Head of caudate nucleus (tissue), 42 donors: ENCODE results near the gene UBL5.
"Not testable (repeated sequence)": the region's sequence is repeated elsewhere in the genome, so short reads cannot be mapped to it uniquely, and the experiment has no call there.

Source experiments
- DNase-seq, 42 donors: peaks; one replicate each; pipeline versions ENCODE4 v3.0.0 to v3.0.0-alpha.2; 2020 to 2021; ENCODE audit warnings: mixed read lengths in 7 of 42
- intact Hi-C: fragments of 100-400 bp; cut with DNase I; formaldehyde crosslinking; loops from one replicate; pipeline ENCODE4 v1.15.0; 2022

UBL5 gene

GRCh38 chr19:9806803-9807202, 20.9 kb upstream of the UBL5 start:
- intact Hi-C loops = no loop called here
- DNase-seq = no peak

GRCh38 chr19:9808855-9809824, 18.6 kb upstream of the UBL5 start:
- intact Hi-C loops = no loop called here
- no peak for DNase-seq

- no peak for DNase-seq
- intact Hi-C loops = no loop called here
Measured at GRCh38 chr19:9811139-9811538, 16.6 kb upstream of the UBL5 start.

DNA sequence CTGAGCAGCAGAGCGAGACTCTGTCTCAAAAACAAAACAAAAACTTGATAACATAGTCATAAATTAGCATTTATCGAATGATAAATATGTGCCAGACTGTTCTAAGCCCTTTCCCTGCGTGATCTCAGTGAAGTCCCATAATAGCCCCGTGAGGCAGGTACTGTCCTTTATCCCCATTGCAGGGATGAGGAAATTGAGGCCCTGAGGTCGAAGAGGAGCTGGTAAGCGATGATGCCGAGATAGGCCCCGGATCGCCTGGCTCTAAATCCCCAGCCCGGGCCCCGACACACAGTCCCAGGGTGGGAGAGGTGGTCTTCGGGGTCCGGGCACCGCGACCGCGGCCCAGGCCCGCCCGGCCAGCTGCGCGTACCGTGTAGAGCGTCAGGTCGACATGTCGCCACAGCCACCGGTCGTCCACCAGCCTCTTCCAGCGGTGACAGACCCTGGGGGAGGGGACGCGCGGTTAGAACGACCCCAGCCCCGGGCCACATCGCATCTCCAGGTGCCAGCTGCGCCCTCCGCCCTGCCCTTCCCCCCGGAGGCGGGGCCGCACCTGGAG, 9.5 kb upstream of the UBL5 start:
- intact Hi-C loops = loop anchor here (2.0 kb wide), 1 partner anchor 23 kb away; no protein-coding TSS in a partner anchor
- peak in 3 of 42 donors; percentile 3 to 47 (median 21) for DNase-seq

DNA sequence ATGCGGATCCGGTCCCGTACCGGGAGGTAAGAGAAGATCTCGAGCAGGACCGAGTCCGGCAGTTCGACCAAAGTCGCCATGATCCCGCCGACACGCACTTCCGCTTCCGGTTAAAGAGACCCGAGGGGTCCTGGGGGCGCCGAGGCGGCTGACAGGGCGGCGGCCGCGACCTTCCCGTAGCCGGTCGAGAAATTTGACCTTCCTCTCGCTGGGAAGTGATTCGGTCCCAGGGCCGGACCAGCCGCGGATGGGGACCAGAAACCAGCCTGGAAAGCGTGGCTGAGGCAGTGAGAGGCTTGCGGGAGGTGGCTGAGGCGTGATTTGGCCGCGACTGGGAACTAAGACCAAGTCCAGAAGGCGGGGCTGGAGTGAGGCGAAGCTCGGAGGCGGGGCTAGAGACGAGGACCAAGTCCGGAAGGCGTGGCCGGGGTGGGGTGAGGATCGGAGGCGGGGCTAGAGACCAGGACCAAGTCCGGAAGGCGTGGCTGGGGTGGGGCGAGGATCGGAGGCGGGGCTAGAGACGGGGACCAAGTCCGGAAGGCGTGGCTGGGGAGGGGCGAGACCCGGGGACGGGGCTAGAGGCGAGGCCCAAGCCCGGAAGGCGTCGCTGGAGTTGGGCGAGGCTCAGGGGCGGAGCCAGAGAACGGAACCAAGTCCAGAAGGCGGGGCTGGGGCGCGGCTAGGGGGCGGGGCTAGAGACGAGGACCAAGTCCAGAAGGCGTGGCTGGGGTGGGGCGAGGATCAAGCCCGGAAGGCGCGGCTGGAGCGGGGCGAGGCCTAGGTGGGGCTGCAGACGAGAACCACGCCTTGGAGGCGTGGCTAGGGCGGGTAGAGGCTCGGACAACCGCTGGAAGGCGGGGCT, 8.8 kb upstream of the UBL5 start, which contains the start of gene FBXL12:
TSS of gene FBXL12 (minus strand) at position 346 of the 862 bp plus-strand sequence. CDS start at position 80, 266 bp downstream.
- intact Hi-C loops = loop anchor here (2.0 kb wide), 1 partner anchor 24 kb away; no protein-coding TSS in a partner anchor
- DNase-seq = peak; percentile 98 to 100 (median 100)

- intact Hi-C loops = loop anchor here (2.0 kb wide), 1 partner anchor 25 kb away; no protein-coding TSS in a partner anchor
- DNase-seq = no peak
Measured at GRCh38 chr19:9819596-9819909, 8.2 kb upstream of the UBL5 start.

GRCh38 chr19:9820034-9820433, 7.7 kb upstream of the UBL5 start:
- DNase-seq, intact Hi-C loops: not testable (repeated sequence)

DNA sequence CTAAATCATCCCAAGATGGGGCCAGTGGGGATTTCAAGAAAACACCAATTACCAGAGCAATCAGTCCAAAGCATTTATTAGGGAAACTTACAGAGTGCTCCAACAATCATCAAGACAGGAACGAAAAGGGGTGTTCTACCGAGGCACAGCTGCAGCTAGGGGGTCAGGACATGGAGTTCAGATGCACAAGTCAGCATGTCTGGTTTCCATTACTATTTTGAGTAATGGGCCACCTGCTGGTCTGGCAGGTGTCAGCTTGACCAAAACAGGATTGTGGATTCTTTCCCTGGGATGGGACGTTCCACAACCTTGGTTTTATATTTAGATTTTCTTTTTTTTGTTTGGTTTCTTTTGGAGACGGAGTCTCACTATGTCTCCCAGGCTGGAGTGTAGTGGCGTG, 3.9 kb upstream of the UBL5 start:
- no peak for DNase-seq
- intact Hi-C loops = no loop called here

DNA sequence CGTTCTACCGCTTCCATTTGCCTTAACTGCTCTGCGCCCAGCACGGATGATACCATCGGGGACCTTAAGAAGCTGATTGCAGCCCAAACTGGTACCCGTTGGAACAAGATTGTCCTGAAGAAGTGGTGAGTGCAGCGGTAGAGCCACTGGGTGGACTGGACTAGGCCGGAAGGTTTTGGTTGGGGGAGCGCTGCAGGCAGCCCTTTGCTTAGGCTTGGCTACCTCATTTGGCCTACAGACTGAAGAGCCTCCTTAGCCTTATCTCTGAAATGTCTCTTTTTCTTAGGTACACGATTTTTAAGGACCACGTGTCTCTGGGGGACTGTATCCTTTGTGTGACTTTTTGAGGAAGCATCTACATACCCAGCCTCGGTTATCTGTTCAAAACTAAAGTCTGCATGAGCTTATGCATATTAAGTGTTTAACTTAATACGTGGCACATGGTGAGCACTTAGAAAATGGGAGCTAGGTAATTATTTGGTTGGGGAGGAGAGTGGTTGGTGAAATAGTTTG, 889 bp downstream of the UBL5 start:
- intact Hi-C loops = no loop called here
- no peak for DNase-seq

DNA sequence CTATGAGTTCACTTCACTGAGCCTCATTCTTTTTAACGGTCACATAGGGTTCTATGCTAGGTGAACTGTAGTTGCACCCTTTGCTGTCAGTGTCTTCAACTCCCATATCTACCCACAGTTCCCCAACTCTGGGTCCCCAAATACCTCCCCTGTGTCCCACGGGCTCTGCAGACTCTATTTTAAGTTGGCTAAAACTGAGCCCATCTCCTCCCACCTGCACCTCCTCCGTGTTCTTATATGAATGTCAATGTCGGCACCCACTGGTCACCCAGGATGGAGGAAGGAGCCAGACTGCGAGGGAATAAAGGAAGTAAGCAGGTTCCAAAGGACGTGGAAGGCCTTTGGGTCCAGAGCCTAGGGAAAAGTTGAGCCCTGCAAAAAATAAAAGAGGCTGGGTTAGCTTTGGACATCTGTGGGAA, 6.6 kb downstream of the UBL5 start:
- intact Hi-C loops = no loop called here

GRCh38 chr19:9834726-9835506, 7.2 kb downstream of the UBL5 start, which contains the start of gene PIN1:
TSS of gene PIN1 (plus strand) at chr19:9835318. CDS start at chr19:9835345, 27 bp downstream.
- peak; percentile 98 to 100 (median 99) for DNase-seq
- intact Hi-C loops = no loop called here

More for the DNA sequence above, 6.6 kb downstream of the UBL5 start:
- DNase-seq = peak in 12 of 42 donors; percentile 16 to 73 (median 38)

DNA sequence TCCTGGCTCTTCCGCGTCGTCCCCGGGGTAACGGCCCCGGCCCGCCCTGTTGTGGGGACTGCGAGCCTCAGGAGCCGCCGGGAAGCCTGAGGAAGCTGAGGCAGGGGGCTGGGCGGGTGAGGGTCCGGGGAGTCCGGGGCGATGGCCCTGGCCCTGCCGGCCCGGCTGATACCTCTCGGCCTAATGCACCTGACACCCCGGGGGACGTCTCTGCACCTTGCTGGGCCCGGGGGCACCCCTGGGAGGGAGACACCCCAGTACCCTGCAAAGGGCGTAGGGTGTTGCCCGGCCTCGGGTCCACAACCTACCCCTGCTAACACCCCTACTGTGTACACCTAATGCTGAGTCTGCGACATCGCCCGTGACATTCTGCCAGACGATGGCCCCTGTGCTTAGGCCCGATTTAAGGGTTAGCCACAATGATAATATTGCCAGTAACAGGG, 7.8 kb downstream of the UBL5 start:
- DNase-seq = peak in 1 of 42 donors; percentile 36
- intact Hi-C loops = no loop called here

- intact Hi-C loops = no loop called here
- peak in 2 of 42 donors; percentile 30 to 47 for DNase-seq
Measured at GRCh38 chr19:9836021-9836420, 8.3 kb downstream of the UBL5 start.

DNA sequence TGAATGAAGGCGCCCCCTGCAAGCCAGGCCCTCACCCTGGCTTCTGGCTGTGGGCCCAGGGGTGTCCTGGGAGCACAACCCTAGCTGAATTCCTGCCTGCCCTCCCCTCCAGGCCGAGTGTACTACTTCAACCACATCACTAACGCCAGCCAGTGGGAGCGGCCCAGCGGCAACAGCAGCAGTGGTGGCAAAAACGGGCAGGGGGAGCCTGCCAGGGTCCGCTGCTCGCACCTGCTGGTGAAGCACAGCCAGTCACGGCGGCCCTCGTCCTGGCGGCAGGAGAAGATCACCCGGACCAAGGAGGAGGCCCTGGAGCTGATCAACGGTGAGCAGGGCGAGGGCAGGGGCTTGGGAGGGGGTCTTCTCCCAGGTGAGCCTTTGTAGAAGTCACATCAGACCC, 10.6 kb downstream of the UBL5 start:
- DNase-seq = no peak
- intact Hi-C loops = no loop called here

DNA sequence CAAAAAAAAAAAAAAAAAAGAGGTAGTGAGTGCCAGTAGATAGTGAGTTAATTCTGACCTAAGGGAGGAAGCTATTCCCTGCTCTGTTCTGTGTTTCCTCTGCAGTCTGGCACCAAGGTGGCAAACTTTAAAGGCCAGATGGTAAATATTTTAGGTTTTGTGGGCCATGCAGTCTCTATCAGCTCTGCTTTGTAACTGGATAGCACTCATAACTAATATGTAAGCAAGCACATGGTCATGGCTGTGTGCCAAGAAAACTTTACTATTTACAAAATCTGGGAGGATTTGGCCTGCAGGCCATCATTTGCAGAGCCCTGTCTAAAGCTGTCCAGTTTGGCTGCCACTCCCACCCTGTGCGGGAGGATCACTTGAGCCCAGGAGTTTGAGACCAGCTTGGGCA, 11.7 kb downstream of the UBL5 start:
- intact Hi-C loops = no loop called here
- DNase-seq = no peak

DNA sequence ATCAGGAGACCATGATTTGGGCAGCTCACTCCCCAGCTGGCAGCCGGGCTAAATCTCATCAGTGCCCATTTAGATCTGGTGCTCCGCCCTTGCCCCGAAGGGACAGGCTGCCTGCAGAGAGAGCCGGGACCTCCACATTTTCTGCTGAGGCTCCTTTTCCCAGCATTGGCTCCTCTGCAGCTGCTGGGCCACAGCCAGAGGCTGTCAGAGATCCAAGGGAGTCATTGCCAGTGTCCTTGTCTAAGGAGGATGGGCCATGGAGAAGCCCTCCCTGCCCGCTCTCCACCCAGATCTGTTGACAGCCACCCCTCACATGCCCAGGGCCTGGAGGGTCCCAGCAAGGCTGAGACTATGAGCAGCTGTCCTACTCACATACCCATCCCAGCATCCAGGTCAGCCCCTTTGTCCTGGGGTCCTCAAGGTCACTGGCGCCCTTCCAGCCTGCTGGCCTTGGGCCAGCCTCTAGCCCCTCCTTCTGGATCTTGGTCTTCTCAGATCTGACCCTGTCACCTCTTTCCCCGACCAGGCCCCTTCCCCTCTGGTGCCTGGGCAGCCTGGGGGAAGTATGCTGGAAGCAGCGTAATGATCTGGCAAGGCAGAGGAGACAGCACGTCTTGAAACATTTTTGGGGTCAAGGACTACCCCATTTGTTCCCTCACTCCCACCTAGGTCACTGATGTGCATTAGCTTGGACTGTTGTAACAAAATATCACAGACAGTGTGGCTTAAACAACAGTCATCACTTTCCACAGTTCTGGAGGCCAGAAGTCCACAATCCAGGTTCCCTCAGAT, 15.3 kb downstream of the UBL5 start:
- intact Hi-C loops = no loop called here
- peak in 7 of 42 donors; percentile 14 to 53 (median 32) for DNase-seq

- intact Hi-C loops = not testable (repeated sequence)
Measured at GRCh38 chr19:9843626-9844273, 16.0 kb downstream of the UBL5 start.

More at GRCh38 chr19:9843626-9844273, 16.0 kb downstream of the UBL5 start:
- not testable (repeated sequence) for DNase-seq
